Caki2 (cell line): ENCODE results near the gene ZFAND2A. TPM values are rescaled to one million over a fixed set of nuclear protein-coding genes. Genes with fewer than 3 reads are reported as not detected.

Experiments used
- DNase-seq: peaks from one replicate; pipeline ENCODE4 v3.0.0-alpha.2; 2015; ENCODE audit warnings: low read depth
- in situ Hi-C: cut with HindIII; loops from 2 replicates; pipeline ENCODE4 v1.10.0; 2016; ENCODE audit warnings: low sequenced_read_pairs, low pct_unique_long_range_greater_than_20kb, mixed read lengths
- total RNA-seq: library from RNA; depleted of rRNA; stranded (reverse); fragments of >200 nt; shearing (Covaris generic); gene quantifications from 2 replicates; pipeline ENCODE4 v1.2.3, GENCODE V29; 2014; ENCODE audit warnings: low replicate concordance; rRNA removed

ZFAND2A gene
- total RNA-seq, 1 experiment from 2014 or later, result 22.4 TPM

GRCh38 chr7:1103009-1103788 lies 56.8 kb downstream of the ZFAND2A start:
- DNase-seq, result no peak
- in situ Hi-C loops, result no loop called here

Other genes with a start within 250 kb of the ZFAND2A start
- 8.3 TPM in 1 of 2 replicates, not detected in the other for gene ADAP1, start 205.5 kb downstream of the ZFAND2A start, total RNA-seq
- gene COX19, start 184.6 kb downstream of the ZFAND2A start, total RNA-seq, result 7.6 and 10.1 TPM in 2 replicates
- not detected in 2 replicates for gene CYP2W1, start 177.0 kb downstream of the ZFAND2A start, total RNA-seq
- 12.2 and 22.2 TPM in 2 replicates for gene GPR146, start 115.7 kb downstream of the ZFAND2A start, total RNA-seq
- gene GPER1, start 72.1 kb downstream of the ZFAND2A start, total RNA-seq, result 2.5 and 7.7 TPM in 2 replicates
- gene UNCX, start 72.7 kb upstream of the ZFAND2A start, total RNA-seq, result not detected in 2 replicates